HepG2 (cell line): ENCODE measurements around the gene PHKA2.

Experiments
- CTCF ChIP-seq: sonication (generic); formaldehyde crosslinking; IDR thresholded peaks from 2 replicates; pipeline ENCODE4 v1.5.0; 2020; ENCODE audit warnings: mild to moderate bottlenecking, missing genetic modification reagents, moderate library complexity
- ETV6 ChIP-seq: sonication (generic); formaldehyde crosslinking; conservative IDR thresholded peaks from 2 replicates; pipeline ENCODE4 v1.4.0; 2020; ENCODE audit warnings: missing genetic modification reagents
- IRF2 ChIP-seq: IDR thresholded peaks from 2 replicates; pipeline ENCODE4 v1.6.1; 2018; ENCODE audit warnings: missing genetic modification reagents, missing compliant biosample characterization
- JUND ChIP-seq: sonication (generic); formaldehyde crosslinking; IDR thresholded peaks from 2 replicates; pipeline ENCODE4 v1.8.0; 2022; ENCODE audit warnings: mild to moderate bottlenecking, missing genetic modification reagents
- NCOA2 ChIP-seq: sonication (generic); formaldehyde crosslinking; IDR thresholded peaks from 2 replicates; pipeline ENCODE4 v1.8.0; 2022; ENCODE audit warnings: inconsistent platforms
- POLR2A ChIP-seq, 2 experiments: IDR thresholded peaks; 2 replicates each; pipeline ENCODE4 v1.6.1; 2011; ENCODE audit warnings: low read depth in 2 of 2, low read length in 2 of 2, mild to moderate bottlenecking in 1 of 2, moderate library complexity in 1 of 2; ENCODE audit not compliant: insufficient read depth in 1 of 2
- RELA ChIP-seq: sonication (generic); formaldehyde crosslinking; IDR thresholded peaks from 2 replicates; pipeline ENCODE4 v1.4.0; 2020; ENCODE audit warnings: missing genetic modification reagents
- REST ChIP-seq, 2 experiments: IDR thresholded peaks; 2 replicates each; pipeline ENCODE4 v1.6.1; 2011 to 2012; ENCODE audit warnings: low read length in 2 of 2, borderline replicate concordance in 1 of 2, low read depth in 1 of 2, mild to moderate bottlenecking in 1 of 2, moderate library complexity in 1 of 2
- SMC3 ChIP-seq: IDR thresholded peaks from 2 replicates; pipeline ENCODE4 v1.6.1; 2011; ENCODE audit warnings: low read length, improper control_type of control experiment
- SNAI1 ChIP-seq: sonication (generic); formaldehyde crosslinking; IDR thresholded peaks from 2 replicates; pipeline ENCODE4 v1.5.0; 2020; ENCODE audit warnings: mild to moderate bottlenecking, missing genetic modification reagents, borderline replicate concordance
- ZNF431 ChIP-seq: sonication (generic); formaldehyde crosslinking; IDR thresholded peaks from 2 replicates; pipeline ENCODE4 v1.9.0; 2022; ENCODE audit warnings: missing genetic modification reagents, low read depth, mild to moderate bottlenecking, borderline replicate concordance
- ZNF576 ChIP-seq: sonication (generic); formaldehyde crosslinking; IDR thresholded peaks from 2 replicates; pipeline ENCODE4 v1.4.0; 2020; ENCODE audit warnings: mild to moderate bottlenecking, missing genetic modification reagents
- ZSCAN29 ChIP-seq: sonication (generic); formaldehyde crosslinking; conservative IDR thresholded peaks from 2 replicates; pipeline ENCODE4 v1.4.0; 2020; ENCODE audit warnings: mild to moderate bottlenecking, missing genetic modification reagents

- TF ChIP-seq NCOA2 (CRISPR knock-in tag) (no peak), IRF2 (no peak), JUND (CRISPR knock-in tag) (no peak), RELA (CRISPR knock-in tag) (no peak), ZSCAN29 (CRISPR knock-in tag) (no peak), SMC3 (no peak), CTCF (no peak), ZNF431 (CRISPR knock-in tag) (no peak), POLR2A (IDR thresholded peaks at IDR 0.05; ENCODE audit: insufficient read depth in 1 of 2, low read depth in 2 of 2, low read length in 2 of 2) (no peak), ZNF576 (CRISPR knock-in tag) (no peak), REST (IDR thresholded peaks at IDR 0.05; ENCODE audit: borderline replicate concordance in 1 of 2, low read depth in 1 of 2, low read length in 2 of 2) (no peak), SNAI1 (CRISPR knock-in tag) (no peak), ETV6 (no peak)
These were observed 37.3 kb downstream of the PHKA2 start for GRCh38 chrX:18946611-18947010.
